Activated CD4-positive, alpha-beta T cell treated with anti-CD3 and anti-CD28 coated beads, Interleukin-2, amount 50 U/mL, for 48 hours (primary cell): ENCODE results near the gene RCAN2.

Source experiments
- DNase-seq, 2 experiments: peaks; one replicate each; pipeline ENCODE4 v3.0.0-alpha.2; 2020

RCAN2 gene

DNA sequence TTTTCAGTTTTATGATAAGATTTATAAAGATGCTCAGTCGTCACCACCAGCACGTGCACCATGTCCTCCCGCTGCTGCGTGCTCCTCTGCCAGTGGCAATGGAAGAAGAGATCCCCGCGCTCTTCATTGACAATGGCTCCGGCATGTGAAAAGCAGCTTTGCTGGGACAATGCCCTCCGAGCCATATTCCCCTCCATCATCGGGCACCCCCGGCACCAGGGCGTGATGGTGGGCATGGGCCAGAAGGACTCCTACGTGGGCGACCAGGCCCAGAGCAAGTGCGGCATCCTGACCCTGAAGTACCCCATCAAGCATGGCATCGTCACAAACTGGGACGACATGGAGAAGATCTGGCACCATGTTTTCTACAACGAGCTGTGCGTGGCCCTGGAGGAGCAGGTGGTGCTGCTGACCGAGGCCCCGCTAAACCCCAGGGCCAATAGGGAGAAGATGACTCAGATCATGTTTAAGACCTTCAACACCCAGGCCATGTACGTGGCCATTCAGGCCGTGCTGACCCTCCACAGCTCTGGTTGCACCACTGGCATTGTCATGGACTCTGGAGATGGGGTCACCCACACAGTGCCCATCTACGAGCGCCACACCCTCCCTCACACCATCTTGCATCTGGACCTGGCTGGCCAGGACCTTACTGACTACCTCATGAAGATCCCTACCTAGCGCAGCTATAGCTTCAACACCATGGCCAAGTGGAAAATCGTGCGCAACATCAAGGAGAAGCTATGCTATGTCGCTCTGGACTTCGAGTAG lies 286.2 kb downstream of the RCAN2 start:
- no peak for DNase-seq

DNA sequence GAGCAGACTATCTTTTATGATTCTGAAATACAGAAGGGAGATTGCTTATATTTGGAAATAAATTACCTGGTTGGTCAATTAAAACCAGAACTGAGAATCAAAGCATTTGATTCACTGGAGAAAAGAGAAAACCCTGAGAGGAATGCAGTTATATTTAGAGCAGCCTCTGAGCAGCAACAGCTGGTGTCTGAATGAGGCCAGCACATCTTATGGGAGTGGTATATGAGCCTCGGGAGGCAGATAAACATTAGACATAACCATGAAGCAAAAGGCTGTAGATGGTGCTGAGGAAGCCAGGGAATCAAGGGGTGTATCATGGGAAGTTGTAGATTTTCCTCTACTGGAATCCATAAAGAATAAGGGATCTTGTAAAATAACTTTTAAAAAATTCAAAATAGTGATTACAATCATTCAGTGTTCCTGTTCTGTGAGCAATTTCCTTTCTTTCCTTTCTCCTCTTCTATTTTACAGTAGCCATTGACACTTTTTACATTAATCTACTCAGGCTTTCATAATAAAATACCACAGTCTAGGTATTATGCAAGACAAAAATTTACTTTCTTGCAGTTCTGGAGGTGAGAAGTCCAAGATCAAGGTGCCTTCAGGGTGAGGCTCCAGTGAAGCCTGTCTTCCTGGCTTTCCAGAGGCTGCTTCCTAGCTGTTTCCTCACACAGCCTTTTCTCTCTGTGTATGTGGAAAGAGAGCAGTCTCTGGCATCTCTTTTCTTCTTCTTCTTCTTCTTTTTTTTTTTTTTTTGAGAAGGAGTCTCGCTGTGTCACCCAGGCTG lies 287.7 kb downstream of the RCAN2 start:
- DNase-seq = no peak

DNA sequence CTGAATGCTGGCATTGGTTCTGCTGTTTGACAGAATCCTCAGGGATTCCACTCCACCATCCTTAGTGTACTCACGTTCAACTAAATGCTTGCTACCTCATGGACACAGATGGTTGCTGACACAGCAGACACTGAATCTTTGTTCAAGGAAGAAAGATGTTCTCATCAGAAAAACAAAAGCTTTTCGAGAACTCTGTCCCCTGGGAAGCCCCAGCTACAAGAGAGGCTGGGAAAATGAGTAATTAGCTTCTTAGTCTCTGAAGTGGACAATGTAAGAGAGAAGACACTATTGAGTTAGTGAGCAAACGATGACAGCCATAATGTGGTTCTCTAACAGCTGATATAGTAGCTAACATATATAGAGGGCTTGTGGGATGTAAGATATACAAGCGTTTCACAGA lies 289.5 kb downstream of the RCAN2 start:
- DNase-seq = no peak

DNA sequence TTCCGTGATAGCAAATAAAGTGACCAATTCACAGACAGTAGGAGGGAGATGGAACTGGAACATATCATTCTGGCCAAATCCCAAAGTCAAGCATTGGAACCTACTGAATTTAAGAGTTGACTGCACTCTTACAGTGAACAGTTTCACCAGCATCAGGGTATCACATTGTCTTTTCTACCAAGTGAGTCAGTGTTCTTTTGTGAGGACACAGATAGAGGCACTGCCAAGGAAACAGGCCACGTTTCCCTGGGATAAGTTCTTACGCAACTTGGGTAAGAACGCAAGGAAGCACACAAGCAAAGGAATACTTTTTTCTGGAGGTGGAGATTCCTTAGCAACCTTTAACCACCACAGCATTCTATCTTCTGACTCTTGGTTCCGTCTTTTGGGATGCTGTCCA lies 291.9 kb downstream of the RCAN2 start:
- DNase-seq = no peak

DNA sequence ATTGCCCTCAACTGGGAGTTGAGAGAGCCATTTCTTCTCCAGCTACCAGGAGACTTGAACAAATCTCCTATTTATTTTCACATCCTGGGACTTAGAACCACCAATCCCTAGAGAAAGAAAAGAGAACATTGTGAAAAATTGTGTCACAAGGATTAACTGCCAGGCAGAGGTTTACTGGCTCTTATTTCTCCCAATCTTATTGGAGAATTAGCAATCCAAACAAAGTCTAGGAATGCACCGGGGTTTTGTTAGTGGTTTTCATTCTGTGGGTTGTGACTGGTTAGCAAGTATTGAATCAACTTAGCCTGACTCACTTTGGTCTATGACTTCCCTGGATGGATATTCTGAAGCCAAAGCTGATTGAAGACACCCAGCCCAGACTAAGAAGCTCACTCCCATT lies 299.3 kb downstream of the RCAN2 start:
- no peak for DNase-seq

DNA sequence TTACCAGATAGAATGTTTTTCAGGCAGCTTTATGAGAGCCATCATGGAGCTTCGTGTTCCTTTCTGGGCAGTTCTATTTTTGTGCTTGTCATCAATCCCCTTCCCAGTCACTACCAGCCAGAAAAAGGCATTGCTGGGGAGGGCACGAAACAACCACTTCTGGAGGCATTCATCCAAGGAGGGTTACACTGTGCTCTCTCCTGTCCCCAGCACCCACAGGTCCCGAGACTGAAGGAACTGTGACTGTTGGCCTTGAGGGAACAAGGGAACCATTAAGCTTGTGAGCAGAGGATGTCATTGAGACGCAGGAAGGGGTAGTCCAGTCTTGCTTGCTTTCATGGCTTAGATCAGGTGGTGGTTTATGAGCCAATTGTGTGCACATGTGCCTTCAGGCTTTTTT lies 300.4 kb downstream of the RCAN2 start:
- no peak for DNase-seq

DNA sequence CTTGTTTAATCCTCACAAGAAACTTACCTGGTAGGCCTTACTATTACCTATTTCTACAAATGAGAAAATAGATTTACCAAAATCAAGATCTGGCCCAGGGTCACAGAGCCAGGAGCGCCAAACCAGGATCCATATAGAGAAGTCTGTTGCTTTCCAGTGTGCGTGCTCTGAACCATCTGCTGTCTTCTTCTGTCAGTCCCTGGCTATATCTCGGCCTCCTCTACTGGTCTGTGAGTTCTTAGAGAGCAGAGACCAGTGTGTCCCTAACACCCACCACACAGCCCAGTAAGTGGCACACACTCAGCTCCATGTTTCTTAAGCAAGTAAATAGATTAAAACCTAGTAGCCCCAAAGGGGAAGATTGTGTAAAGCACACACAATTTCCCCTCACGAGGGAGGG lies 301.5 kb downstream of the RCAN2 start:
- no peak for DNase-seq

DNA sequence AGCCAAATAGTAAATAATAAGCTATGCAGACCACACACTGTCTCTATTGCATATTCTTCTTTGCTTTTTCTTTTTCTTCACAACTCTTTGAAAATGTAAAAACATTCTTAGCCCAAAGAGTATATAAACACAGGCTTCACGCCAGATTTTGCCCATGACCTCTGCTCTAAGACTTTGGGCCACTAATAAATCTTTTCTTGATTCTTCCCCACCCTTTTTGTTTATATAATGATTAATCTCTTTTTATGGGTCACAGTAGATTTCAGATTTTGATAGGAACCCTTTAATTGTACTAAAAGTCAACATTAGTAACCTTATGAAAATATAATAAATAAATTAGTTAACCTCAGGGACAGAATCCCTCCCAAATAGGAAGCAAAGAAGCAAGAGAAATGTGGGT lies 304.7 kb downstream of the RCAN2 start:
- no peak for DNase-seq

DNA sequence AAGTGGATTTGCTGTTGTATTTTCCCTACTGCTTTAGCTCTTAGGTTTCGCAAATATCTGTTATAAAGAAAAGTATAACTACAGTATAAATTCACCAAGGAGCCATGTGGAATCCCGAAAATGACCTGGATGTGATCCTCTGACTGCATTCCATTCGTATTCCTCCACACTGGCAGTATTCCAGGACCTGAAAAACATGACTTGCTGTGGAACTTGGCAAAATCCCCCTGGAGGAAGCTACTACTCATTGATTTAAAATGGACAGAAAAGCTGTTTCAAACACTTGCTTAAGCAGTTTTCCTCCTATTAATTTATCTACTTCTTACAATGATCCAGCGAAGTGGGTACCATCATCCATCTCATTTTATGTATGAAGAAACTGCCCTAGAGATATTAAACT lies 307.1 kb downstream of the RCAN2 start:
- DNase-seq = no peak

- DNase-seq = no peak
These were observed 315.3 kb downstream of the RCAN2 start for GRCh38 chr6:46175976-46176375.

GRCh38 chr6:46175446-46175845 lies 315.8 kb downstream of the RCAN2 start:
- DNase-seq = peak; percentile 5 to 6

GRCh38 chr6:46174904-46175303 lies 316.3 kb downstream of the RCAN2 start:
- no peak for DNase-seq

GRCh38 chr6:46172176-46172575 lies 319.1 kb downstream of the RCAN2 start:
- no peak for DNase-seq
